GM19463 (cell line): ENCODE measurements around the gene MATN1.

Source experiments
- ATAC-seq: cut with Tn5 transposase; IDR thresholded peaks from one replicate; pipeline ENCODE4 v1.9.1; 2021; ENCODE audit warnings: mild to moderate bottlenecking, moderate library complexity; ENCODE audit not compliant: unreplicated experiment

MATN1 gene

DNA sequence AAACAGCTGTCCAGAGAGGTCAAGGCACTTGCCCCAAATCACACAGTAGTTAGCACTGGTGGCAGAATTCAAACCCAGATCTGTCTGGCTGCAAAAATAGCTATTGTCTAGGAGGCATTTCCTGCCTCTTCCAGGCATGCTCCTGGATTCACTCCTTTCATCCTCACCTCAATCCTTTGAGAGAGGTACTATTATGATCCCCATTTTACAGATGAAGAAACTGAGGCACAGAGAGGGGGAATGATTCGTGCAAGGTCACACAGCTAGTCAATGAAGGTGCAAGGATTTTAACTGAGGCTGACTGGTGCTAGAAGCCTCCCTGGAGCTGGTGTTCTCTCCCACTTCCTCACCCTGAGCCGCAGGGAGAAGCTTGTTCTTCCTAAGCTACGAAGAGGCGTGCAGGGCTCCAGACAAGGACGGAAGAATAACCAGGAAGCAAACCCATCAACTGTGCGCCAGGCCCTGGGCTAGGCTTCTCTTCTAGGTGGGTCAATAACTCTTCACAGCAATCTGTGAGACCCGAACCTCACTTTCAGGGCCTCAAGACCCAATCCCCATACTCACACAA lies 34.8 kb upstream of the MATN1 start:
- no peak for ATAC-seq

GRCh38 chr1:30757352-30758120 lies 34.2 kb upstream of the MATN1 start, which contains the start of gene LAPTM5:
LAPTM5 (minus strand) TSS chr1:30757774; CDS start chr1:30757745, 29 bp downstream.
- ATAC-seq, result no peak

DNA sequence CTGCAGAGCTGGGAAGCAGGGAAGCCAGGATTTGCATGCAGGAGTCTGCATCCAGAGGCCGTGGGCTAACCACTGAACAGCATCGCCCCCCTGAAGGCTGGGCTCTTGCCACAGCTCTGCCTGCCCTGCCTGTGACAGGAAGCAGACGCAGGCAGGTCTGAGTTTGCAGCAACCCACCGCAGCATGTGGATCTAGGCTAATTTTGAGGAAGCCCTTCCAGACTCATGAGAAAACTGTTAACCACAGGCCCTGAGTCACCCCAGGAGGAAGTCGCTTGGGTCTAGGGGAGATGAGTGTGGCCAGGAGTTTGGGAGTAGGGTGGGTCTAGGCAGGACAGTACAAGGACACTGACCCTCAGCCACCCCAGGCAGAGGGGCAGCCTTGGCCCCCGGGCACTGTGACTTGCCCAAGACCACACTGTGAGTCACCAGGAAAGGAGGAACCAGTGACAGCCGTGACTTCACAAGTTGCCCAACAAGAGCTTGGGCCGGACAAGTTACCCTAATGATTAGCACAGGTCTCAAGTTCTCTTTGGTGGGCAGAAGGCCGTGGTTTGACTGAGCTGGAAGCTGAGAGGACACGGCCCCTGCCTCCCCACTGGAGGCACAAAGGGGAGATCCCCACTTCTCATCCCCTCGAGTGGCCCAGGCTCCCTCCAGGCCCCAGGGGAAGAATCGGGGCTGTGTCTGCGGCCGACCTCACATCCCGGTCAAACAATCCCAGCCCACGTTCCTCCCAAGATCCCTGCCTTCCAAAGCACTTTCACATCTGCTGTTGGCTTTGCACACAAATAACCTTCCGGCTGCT lies 33.4 kb upstream of the MATN1 start:
- no peak for ATAC-seq

- no peak for ATAC-seq
Measured at GRCh38 chr1:30756206-30756544, 32.8 kb upstream of the MATN1 start.

DNA sequence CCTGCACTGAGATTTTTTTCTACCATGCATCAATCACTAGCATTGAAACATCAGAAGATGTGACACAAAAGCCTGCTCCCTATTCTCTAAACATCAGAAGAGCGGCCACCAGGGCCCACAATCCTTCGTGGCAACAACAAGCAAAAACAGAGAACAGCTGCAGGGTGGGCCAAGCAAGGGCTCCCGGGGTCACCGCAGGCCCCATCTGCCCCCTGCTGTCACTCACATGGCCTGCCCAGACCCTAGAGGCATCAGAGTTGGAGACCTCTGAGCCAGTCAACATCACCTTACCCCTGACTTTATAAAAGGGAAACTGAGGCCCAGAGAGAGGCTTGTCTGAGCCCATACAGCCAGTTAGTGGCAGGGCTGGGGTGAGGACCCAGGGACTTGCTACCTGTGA lies 32.4 kb upstream of the MATN1 start:
- no peak for ATAC-seq

GRCh38 chr1:30755334-30755733 lies 31.9 kb upstream of the MATN1 start:
- no peak for ATAC-seq

DNA sequence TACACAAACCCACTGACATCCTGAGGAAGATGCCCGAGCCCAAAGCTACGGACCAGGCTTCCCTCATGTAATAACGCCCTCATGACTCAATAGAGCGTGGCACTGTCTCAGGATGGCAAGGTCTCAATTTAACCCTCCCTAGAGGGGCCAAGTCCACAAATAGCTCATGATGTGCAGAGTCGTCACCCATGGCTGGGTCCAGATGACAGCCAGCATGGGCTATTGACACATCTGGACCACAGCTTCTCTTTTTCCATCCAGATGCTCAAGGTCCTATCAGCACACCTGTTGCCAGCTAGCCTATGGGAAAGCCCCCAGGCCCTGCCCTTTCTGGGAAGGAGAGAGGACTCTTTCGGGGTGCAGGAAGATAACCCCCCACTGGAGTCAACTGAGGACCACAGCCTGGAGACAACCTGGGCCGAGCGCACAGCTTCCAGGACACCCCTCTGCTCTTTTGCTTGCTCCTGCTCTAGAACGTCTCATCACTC lies 31.3 kb upstream of the MATN1 start:
- peak; percentile 55 for ATAC-seq

GRCh38 chr1:30753660-30754123 lies 30.3 kb upstream of the MATN1 start:
- no peak for ATAC-seq

GRCh38 chr1:30753118-30753517 lies 29.7 kb upstream of the MATN1 start:
- ATAC-seq, result no peak

DNA sequence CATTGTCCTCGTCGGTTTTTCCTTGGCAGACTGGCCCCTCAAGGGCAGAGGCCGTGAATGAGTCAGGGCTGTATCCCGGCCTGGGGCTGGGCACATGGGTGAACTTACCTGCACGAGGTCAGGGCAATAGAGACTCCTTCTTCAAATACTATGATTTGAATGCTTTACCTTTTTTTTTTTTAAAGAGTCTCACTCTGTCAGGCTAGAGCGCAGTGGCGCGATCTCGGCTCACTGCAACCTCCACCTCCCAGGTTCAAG lies 29.2 kb upstream of the MATN1 start:
- no peak for ATAC-seq

DNA sequence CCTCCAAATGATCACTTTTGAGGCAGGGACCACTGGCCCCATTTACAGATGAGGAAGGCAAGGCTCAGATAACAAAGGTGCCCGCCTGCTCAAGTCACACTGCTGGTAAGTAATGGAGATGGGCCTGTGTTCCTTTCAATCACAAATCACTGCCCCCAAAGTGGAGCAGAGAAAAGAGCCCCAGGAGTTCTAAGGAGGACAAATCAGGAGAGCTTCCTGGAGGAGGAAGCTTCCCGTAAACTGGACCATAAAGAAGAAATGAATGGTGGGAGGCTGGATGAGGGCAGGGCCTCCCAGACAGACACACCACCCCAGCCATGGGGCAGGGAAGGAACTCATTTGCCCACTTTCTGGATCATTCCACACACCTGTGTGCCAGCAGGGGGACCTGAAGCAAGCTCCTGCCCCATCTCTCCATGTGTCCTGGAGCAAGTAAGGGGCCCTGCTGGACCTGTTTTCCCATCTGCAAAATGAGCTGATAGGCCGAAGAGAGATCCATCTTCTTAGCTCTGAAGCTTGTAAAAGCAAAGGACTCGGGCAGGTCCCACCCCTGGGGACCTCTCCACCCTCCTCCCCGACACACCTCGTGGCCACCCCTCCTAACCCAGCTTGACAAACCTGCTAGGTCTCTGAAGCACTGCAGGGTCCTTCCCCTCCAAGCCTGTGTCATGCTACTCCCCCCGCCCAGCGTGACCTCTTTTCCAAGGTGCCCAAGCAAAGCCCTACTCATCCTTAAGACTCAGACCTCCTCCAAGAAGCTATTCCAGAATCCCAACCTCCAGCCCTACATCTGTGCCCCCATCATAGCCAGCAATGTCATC lies 28.7 kb upstream of the MATN1 start:
- no peak for ATAC-seq

DNA sequence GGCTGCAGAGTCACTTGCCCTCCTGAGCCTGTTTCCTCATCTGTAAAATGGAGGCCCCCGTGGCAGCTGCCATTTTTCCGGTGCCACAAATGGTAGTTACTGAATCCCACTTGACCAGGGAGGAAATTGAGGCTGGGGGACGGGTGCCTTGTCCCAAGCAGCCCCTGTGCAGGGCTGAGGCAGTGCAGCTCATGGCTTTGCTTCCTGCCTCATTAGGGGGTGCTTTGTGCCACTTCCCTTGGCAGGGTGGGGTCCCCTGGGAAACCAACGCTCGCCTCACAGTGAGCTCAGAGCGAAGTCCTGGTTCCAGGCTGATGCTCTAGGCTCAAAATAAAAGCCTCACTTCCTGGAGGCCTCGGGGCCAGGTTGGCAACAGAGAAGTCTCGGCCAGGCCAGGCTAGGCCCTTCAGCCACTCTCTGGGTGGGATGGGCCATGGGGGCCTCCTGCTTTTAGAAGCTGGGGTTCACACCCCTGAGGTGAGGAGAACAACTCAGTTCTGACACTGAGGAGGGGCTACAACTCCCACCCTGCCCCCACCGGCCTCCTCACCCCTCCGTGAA lies 27.4 kb upstream of the MATN1 start:
- no peak for ATAC-seq

DNA sequence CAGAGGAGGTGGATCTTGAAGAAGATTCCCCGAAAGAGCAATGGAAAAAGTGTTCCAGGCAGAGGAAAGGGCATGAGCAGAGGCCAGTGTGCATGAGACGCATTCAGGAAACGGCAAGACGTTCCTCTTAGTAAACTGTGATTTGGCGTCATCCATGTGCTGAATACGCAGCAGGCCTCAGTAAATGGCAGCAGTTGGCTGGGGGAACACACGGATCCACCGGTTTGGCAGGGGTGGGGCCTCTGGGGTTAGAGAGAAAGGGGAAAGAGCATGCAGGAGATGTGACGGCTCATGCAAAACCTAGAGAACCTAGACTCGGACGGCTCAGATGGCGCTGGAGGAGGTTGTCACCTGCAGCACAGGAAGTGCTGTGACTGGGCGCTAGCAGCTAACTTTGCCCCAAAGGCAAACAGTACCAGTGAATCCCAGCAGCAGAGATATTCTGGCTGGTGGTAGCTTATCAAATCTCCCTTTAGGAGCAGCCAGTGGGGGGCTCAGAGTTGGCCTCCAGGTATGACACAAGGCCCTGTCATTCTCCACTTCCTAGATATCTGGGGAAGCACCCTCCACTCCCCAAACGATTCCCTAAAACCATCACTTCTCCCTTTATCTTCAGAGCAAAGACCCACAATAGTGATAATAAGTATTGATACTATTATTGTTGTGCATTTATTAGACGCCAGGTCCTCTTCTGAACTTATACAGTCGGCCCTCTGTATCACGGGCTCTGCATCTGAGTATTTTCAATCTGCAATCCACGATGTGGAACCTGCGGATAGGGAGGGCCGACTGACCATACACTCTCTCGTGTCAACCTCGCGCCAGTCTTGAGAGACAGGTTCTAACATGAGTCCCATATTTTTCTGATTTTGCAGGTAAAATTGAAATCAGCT lies 26.6 kb upstream of the MATN1 start:
- no peak for ATAC-seq

DNA sequence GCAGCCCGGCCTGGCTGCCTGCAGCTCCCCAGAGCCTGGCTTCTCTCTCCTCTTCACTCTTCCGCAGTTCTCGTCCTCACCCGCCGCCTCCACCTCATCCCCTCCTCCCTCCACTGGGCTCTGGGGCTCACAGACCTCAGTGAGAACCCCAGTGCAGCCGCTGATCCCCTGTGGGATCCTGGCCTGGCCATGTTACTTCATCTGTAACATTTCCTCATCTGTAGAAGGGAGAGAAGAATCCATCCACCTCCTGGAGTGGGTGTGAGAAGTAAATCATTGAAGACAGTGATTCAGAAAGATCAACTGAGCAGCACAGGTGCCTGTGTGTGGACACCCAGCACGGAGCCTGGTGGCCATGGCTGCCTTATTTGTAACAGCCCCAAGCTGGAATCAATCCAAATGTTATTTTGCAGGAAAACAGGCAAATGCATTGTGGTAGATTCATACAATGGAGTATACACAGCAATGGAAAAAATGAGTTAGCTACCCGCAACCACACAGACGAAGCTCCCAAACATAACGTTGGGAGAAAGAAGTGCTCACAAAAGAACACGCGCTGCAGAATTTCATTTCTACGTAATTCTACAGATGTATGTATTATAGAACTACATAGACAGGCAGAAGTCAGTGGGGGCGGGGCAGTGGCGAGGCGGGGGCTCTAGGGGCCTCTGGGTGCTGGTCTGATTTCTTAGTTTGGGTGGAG lies 25.5 kb upstream of the MATN1 start:
- ATAC-seq, result no peak

DNA sequence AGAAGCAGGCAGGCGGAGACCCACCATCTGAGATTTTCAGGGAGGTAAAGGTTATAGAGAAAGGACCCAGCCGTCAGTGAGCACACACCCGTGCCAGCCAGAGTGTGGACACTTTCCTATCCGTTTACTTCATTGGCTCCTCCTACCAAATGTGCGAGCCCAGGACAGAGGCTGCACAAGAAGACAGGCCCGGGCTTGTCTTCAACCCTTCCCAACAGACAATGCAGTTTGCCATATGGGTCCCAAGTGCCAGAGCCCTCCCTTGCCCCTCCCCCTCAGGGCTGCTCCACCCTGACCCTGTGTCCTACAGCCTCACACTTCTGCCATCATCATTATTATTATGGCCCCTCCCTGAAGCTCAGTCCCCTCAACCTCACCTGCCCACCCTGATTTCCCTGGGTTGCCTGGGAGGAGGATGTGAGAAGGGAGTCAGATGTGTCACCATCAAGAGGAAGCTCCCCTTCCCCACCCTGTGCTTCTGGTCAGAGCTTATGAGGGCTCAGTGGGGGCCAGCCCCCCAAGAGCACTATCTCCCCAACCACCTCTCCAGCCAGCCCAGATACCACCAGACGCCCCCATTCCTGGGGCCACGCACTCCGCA lies 24.8 kb upstream of the MATN1 start:
- no peak for ATAC-seq

DNA sequence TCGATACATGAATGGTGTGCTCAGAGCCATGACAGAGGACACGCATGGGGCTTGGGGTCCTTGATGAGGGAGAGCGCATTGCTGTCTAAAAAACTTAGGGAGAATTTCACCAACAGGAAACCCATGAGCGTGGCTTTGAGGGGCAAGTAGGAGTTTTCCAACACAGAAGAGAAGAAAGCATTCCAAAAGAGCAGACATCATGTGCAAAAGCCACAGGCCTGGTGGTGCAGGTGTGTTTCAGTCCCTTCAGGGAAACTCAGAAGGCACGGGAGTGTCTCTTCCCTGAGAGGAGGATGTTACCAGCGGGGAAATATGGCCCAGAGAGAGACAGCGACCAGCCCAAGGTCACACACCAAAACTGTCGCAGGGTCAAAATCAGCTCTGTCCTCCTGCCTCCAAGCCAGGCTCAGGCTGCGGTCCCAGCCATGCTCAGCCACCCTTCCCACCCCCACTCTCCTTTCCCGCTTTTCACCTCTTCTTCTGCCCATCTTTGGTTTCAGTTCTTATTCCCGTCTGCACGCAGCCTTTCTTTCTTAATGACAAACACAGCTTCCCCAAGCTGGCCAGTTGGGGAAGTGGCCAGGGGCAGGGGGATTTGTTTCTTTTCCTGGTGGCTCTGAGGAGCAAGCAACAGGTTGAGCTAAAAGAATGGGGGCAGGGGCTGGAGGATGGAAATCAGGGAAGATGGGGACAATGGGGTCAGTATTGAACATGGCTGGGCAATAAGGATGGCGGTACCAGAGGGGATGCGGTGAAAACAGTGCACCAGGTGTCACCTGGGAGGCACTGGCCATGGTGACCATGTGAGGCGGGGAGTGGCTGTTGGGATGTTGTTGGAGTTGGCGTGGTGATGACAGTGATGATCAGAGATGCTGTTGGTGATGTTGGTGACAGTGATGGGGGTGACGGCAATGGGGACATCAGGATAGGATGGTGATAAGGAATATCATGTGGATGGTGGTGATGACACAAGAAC lies 23.9 kb upstream of the MATN1 start:
- ATAC-seq, result no peak

DNA sequence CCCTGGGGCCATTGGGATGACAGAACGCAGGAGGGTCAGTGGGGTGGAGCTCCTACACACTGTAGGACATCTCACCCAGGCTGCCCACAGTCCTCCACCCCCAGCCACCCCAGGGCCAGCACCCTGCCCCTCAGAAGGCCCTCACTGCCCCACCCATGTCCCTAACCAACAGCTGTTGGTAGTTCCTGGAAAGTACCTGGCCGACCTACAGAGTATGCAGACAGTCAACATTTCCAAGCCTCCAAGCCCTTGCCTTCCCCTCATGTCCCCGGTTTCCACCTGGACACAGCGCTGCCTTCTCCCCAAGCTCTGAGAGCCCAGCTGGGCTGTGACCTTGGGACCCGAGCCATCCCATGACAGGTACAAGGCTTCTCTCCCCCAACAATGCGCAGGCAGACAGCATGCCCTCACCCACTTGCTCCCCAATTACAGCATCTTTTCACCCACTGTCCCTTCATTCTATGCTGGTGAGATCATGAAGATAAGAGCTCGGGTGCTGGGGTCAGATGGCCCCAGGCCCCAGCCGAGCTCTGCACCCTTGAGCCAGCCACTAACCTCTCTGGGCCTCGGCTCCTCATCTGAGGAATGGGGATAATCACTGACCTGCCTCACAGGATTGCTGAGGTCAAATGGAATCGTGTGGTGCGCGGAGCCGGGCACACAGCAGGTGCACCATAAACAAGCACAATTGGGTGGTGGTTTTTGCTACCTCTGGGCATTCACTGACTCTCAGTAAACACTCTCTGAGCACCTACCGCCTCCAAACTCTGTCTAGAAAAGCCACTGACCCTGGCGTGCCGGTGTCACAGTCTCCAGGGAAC lies 23.0 kb upstream of the MATN1 start:
- no peak for ATAC-seq
